Smooth muscle cell of the brain vasculature (primary cell): ENCODE results near the gene TM4SF5.

Source experiments
- DNase-seq: peaks from one replicate; pipeline ENCODE4 v3.0.0-alpha.2; 2012; ENCODE audit warnings: low read depth, low spot score

Gene TM4SF5

GRCh38 chr17:4771519-4772234 is at the start of gene TM4SF5:
Gene TM4SF5 (plus strand): TSS chr17:4771886. CDS start chr17:4771923, 37 bp downstream.
- no peak for DNase-seq

GRCh38 chr17:4722678-4723240 is 48.9 kb upstream of the TM4SF5 start:
- DNase-seq, result no peak

GRCh38 chr17:4724650-4725049 is 47.0 kb upstream of the TM4SF5 start:
- DNase-seq, result no peak

GRCh38 chr17:4725646-4726310 is 45.9 kb upstream of the TM4SF5 start:
- no peak for DNase-seq

- DNase-seq, result no peak
Measured at GRCh38 chr17:4728124-4728523, 43.6 kb upstream of the TM4SF5 start.

- no peak for DNase-seq
Measured at GRCh38 chr17:4733073-4733531, 38.6 kb upstream of the TM4SF5 start.

- no peak for DNase-seq
Measured at GRCh38 chr17:4734857-4735475, 36.7 kb upstream of the TM4SF5 start.

GRCh38 chr17:4735876-4736651 is 35.6 kb upstream of the TM4SF5 start:
- DNase-seq, result no peak

- no peak for DNase-seq
Measured at GRCh38 chr17:4738136-4739121, 33.3 kb upstream of the TM4SF5 start.

GRCh38 chr17:4739122-4740024 is 32.3 kb upstream of the TM4SF5 start, which contains the start of the genes CXCL16 and ZMYND15:
Gene CXCL16 (minus strand): TSS chr17:4739928. CDS start chr17:4739339, 589 bp downstream.
Gene ZMYND15 (plus strand): TSS chr17:4739833. CDS start chr17:4740549, 716 bp downstream.
- DNase-seq, result no peak

GRCh38 chr17:4740025-4740351 is 31.7 kb upstream of the TM4SF5 start:
- no peak for DNase-seq

GRCh38 chr17:4740584-4740983 is 31.1 kb upstream of the TM4SF5 start:
- DNase-seq, result no peak

GRCh38 chr17:4741544-4741943 is 30.1 kb upstream of the TM4SF5 start:
- no peak for DNase-seq

GRCh38 chr17:4742133-4742532 is 29.6 kb upstream of the TM4SF5 start:
- DNase-seq, result no peak

- DNase-seq, result no peak
Measured at GRCh38 chr17:4742629-4743028, 29.1 kb upstream of the TM4SF5 start.

- no peak for DNase-seq
Measured at GRCh38 chr17:4743216-4743615, 28.5 kb upstream of the TM4SF5 start.

GRCh38 chr17:4743898-4744297 is 27.8 kb upstream of the TM4SF5 start:
- no peak for DNase-seq

- DNase-seq, result no peak
Measured at GRCh38 chr17:4744999-4745969, 26.4 kb upstream of the TM4SF5 start.
